HG02840 (cell line): Measurements from ENCODE around the gene MYLK.

Experiments used
- ATAC-seq: cut with Tn5 transposase; IDR thresholded peaks from one replicate; pipeline ENCODE4 v1.9.1; 2021; ENCODE audit warnings: mild to moderate bottlenecking, moderate library complexity, moderate number of reproducible peaks; ENCODE audit not compliant: unreplicated experiment, low FRiP score

MYLK gene

GRCh38 chr3:123657568-123657967 is 226.6 kb downstream of the MYLK start:
- ATAC-seq: no peak

GRCh38 chr3:123657111-123657510 is 227.0 kb downstream of the MYLK start:
- no peak for ATAC-seq

GRCh38 chr3:123656691-123657090 is 227.4 kb downstream of the MYLK start:
- no peak for ATAC-seq

GRCh38 chr3:123656274-123656673 is 227.9 kb downstream of the MYLK start:
- no peak for ATAC-seq

GRCh38 chr3:123655400-123655799 is 228.7 kb downstream of the MYLK start:
- ATAC-seq: no peak

- no peak for ATAC-seq
Measured at GRCh38 chr3:123653221-123653682, 230.9 kb downstream of the MYLK start.

DNA sequence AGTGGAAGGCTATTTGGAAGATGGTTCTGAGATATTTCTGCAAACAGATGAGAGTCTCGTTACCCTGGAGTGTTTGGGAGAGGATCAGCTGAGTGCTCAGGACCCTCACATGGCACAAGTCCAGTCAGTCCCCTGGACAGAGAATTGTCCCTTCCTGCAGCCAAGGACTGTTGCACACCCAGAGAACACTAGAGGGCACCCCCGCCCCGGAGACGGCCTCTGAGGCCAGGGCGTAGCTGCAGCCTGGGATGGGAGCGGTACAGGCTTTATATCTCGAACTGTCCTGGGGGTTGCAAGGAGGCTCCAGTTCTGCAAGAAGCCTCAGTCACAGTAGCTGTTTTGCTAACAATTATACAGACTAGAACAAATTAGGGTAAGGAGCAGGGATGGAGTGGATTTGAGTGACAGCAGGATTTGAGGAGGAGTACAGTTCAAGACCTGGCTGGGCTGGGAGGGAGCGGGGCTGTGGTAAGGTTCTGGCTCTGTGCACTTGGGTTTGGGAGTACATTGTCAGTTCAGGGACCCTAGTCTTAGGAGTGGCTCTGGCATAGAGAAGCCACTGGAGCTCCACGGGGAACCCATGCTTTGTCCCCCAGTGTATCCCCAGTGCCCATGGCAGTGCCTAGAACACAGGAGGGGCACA is 231.7 kb downstream of the MYLK start:
- ATAC-seq: no peak

- ATAC-seq: no peak
Measured at GRCh38 chr3:123651449-123652341, 232.4 kb downstream of the MYLK start.

GRCh38 chr3:123650101-123650500 is 234.0 kb downstream of the MYLK start:
- ATAC-seq: no peak

DNA sequence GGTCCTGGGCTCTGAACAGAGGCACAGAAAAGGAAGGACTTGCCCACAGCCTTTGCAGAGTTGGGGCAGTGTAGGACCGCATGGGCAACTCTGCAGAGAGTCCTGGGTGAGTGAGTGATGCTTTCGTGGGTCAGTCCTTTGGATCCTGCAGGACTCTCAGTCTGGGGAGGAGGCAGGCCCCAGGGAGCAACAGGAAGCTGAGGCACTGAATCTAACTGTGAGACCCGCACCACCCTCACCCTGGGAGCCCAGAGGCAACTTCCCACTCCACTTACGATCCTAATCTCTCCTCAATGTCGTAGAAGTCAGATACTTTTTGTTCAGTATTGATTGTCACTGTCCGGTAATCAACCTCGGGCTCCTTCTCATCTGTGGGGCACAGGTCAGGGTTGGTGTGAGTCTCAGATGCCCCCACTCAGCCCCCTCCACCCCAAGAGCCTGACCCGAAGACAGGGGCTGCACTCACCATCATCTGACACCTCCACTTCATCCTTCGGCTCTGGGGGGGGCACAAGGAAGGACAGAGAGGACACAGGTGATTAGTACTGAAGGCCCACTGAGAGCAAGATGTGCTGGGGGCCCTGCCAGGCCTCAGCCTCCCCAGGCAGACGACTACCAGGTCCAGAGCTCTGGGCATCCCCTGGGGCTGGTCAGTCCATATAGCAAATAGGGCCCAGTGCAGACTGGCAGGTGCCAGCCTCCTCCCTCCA is 235.3 kb downstream of the MYLK start:
- ATAC-seq: no peak

DNA sequence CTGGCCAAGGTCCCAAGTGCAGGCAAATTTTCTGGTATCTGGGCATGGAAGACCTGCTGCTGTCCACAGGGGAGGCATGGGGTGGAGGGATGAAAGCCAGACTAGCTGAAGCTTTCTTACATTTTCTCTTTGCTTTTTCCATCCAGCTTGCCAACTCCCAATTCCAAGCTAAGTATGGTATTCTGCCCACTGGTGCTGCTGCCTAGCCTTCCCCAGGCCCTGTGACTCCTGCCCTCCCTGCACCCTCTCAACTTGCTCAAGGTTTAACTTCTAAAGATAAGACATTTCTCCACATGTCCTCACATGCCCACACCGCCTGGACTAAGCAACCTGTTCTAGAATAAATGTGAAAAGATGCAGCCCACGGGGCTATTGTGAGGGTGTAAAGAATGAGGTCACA is 239.8 kb downstream of the MYLK start:
- no peak for ATAC-seq

DNA sequence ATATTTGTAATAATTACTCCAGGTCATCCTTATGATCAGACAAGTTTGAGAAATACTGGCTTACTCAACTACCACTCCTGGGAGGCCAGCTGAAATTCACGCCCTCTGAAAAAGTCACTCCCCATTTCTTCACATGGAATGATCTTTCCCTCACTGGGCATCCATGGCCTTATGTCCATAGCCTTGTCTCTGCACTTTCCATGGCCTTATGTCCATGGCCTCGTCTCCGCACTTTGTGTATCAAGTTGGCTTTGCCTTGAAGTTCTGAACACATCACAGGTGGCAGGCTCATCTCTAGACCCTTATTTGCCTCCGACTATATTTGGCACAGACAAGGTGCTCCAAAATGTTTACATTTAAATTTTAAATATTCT is 241.2 kb downstream of the MYLK start:
- no peak for ATAC-seq

DNA sequence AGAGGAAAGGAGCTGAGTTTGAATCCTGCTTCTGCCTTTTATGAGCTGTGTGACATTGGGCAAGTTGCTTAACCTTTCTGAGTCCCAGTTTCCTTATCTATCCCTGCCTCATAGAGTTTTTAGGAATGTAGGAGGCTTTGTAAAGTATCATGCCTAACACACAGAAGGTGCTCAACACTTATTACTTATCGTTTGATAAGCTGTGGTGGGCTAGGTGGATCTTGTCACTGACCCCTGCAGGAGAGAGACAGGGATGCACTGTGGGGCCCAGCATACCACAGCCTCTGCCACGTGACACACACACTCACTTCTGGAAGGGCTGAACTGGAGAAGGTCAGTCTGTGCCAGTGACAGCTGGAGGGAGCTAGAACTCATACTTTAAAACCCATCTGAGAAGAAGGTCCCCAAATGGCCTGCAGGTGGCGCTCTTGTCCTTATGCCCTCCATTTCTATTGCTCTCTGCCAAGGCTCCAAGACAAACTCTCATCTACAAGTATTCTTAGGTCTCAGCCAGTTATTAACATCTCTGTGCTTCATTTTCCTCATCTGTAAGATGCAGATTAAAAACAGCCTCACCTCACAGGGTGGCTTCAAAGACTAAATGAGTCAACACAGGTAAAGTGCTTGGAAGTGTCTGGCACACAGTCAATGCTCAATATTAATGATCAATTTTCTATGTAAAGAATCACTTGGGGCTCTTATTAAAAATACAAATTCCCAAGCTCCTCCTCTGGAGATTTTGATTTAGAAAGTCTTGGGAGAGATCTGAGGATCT is 241.8 kb downstream of the MYLK start:
- ATAC-seq: peak; percentile 59

GRCh38 chr3:123641505-123641904 is 242.6 kb downstream of the MYLK start:
- ATAC-seq: no peak

DNA sequence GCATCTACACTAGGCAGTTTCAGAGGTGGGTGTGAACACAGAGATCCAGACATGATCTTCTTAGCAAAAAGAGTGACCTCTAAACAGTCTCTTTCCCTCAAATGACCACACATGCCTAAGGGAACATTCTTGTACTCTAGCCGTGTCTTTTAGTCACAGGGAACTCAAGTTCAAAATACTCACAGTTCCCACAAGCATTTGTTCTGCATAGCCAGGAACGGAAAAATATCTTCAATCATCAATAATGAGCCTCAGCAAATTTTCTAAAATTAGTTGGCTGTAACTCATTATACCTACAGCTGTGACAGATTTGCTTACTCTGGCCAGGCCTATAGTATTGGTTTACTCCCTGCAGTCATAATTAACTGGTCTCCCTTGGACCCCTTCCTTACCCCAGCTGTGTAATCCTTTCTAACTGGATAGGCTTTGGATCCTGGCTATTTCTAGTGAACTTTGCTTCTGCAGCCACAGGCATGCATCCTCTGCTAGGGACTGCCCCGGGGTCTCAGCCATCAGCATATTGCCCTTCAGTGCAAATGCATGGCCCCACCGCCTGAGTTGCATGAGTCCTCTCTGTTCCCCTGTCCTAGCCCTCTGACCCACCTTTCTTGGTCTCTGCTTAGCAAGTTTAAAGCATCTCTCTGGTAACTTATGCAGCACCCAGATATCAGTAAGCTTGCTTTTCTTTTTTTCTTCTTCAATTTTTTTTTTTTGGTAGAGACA is 243.2 kb downstream of the MYLK start:
- ATAC-seq: no peak

DNA sequence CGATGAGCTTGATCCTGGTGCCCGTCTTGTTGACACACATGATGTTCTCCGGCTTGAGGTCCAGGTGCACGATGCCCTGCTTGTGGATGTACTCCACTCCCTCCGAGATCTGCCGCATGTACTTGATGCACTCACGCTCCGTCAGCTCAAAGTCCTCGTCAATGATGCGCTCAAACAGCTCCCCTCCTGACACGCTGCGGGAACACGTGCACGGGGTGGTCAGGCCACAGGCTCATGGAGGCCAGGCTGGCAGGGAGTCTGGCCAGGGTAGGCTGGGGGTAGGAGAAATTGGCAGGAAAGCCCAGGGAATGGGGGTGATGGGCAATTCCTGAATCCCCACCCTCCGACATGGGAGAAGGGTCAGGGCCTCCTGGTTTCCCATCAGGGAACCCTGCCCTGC is 243.8 kb downstream of the MYLK start:
- no peak for ATAC-seq

DNA sequence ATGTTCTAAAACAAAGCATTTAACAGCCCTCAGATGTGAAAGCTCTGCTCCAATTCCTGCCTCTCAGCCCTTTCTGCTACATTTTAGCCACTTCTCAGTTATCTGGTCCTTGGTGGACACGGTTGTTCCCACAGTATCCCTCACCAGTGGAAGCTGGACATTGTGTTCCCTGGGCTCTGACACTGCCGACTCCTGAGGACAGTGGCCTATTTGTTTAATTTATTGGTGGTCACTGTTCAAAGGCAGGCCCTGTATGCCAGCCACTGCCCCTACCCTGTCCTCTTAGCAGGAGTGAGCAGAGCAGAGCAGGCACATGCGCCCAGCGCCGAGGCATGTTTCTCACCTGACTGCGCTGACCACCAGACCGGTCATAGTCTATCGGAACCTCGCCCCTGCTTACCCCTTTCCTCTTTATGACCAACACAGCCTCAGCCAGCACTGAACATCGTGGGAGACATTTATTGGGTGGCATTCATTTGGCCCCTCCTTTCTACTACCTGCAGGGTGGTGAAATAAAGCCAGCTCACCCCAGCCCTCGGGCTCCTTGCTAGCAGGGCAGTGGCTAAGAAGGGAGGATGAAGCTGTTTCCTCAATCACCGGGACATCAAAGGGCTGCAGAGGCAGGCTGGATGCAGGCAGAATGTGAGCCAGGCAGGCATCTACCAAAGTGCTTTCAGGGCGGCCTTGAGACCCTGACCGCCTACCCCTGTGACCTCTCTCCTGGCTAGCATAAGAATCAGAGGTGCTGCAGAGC is 245.0 kb downstream of the MYLK start:
- no peak for ATAC-seq

DNA sequence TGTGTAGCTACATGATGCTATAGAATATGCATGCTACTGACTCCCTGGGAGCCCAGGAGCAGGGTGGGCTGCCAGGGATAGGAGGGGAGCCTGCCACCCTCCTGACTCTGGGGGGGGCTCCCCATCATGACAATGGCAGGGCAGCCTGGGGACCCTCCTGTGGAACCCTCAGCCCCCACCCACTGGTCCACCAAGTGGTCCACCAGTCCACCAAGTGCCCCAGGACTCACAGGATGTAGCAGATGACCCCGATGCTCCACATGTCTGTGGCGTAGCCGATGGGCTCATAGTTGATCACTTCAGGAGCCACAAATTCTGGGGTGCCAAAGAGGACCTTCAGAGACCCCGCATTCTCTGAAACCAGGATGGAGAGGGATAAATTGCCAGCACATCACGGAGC is 246.3 kb downstream of the MYLK start:
- ATAC-seq: no peak

- ATAC-seq: no peak
Measured at GRCh38 chr3:123637131-123637530, 247.0 kb downstream of the MYLK start.
